K562 (cell line): ENCODE data around the gene PRR5. TPM values are rescaled to one million over a fixed set of nuclear protein-coding genes. Genes with fewer than 3 reads are reported as not detected.

Experiments
- ATAC-seq: fragments of 200-7000 bp; cut with Tn5 transposase; 3 replicates; pipeline ENCODE4 v1.9.1; 2020; ENCODE audit warnings: moderate library complexity
- BruUV-seq: library from RNA; stranded (reverse); fragments of 400-500 nt; replicated peaks from 2 replicates; lab custom pipeline; 2021; lab: Mats Ljungman, UMichigan
- CTCF ChIA-PET: fragments of 300-600 bp; formaldehyde crosslinking; extraction: SDS; loops from one replicate; lab custom pipeline; 2021; ENCODE audit warnings: low intra/inter-chr PET ratio; lab: Yijun Ruan, JAX
- POLR2A ChIA-PET: fragments of 300-600, 350-650 bp; sonication (Branson Sonifier 250); formaldehyde crosslinking; extraction: SDS; loops from one replicate; lab custom pipeline; 2021; ENCODE audit warnings: antibody characterized with exemption, inconsistent platforms; lab: Yijun Ruan, JAX
- DNase-seq, 4 experiments: peaks; one replicate each; pipeline versions ENCODE4 v3.0.0 to v3.0.0-alpha.2; 2011 to 2018; ENCODE audit warnings: low spot score in 3 of 4, mixed read lengths in 3 of 4; ENCODE audit errors: extremely low read depth in 1 of 4
- FAIRE-seq: peaks from 2 replicates; lab custom pipeline; 2011; peaks lifted over from hg19 to GRCh38; lab: Jason Lieb, UNC
- H2AFZ ChIP-seq: 2 replicates; pipeline ENCODE4 v1.6.0; 2011; ENCODE audit warnings: low read depth, low read length, control low read depth, inconsistent platforms
- H3K27ac ChIP-seq: fragments of 200-600 bp; 3 replicates; pipeline ENCODE4 v1.8.0; 2011; ENCODE audit warnings: low read depth, mild to moderate bottlenecking, control low read depth, inconsistent platforms, low read length, moderate library complexity, mixed read lengths; ENCODE audit errors: extremely low read depth
- H3K27me3 ChIP-seq, 2 experiments: fragments of 300-600 bp in 1 of 2; 2 replicates in 1 of 2; 3 replicates in 1 of 2; pipeline versions ENCODE4 v1.6.0 to v1.8.0; 2011; ENCODE audit warnings: inconsistent platforms in 2 of 2, low read length in 2 of 2, mild to moderate bottlenecking in 1 of 2, mixed read lengths in 1 of 2, moderate library complexity in 1 of 2; ENCODE audit not compliant: control insufficient read depth in 2 of 2, insufficient read depth in 2 of 2
- H3K36me3 ChIP-seq: fragments of 300-600 bp; 3 replicates; pipeline ENCODE4 v1.8.0; 2011; ENCODE audit warnings: mild to moderate bottlenecking, low read length, inconsistent platforms; ENCODE audit not compliant: control insufficient read depth, insufficient read depth
- H3K4me1 ChIP-seq, 2 experiments: fragments of 200-600 bp in 1 of 2; replicated peaks in 1 of 2; 2 replicates in 1 of 2; 3 replicates in 1 of 2; pipeline versions ENCODE4 v1.5.1 to v1.8.0; 2011; ENCODE audit warnings: inconsistent platforms in 2 of 2, low read length in 2 of 2, mild to moderate bottlenecking in 1 of 2, mixed read lengths in 1 of 2, moderate library complexity in 1 of 2; ENCODE audit not compliant: control insufficient read depth in 2 of 2, insufficient read depth in 2 of 2
- H3K4me2 ChIP-seq: 2 replicates; pipeline ENCODE4 v1.6.1; 2011; ENCODE audit warnings: low read length, control low read depth, inconsistent platforms, mixed read lengths; ENCODE audit not compliant: insufficient read depth
- H3K4me3 ChIP-seq: fragments of 200-600 bp; sonication (generic), shearing (Covaris generic); 2 replicates; pipeline ENCODE4 v1.5.1; 2016; ENCODE audit warnings: control low read depth, inconsistent platforms
- H3K79me2 ChIP-seq: fragments of 200-600 bp; 3 replicates; pipeline ENCODE4 v1.8.0; 2011; ENCODE audit warnings: low read length, inconsistent platforms; ENCODE audit not compliant: control insufficient read depth, insufficient read depth
- H3K9ac ChIP-seq, 2 experiments: 2 replicates each; pipeline versions ENCODE4 v1.6.0 to v1.6.1; 2011; ENCODE audit warnings: low read depth in 2 of 2, low read length in 2 of 2, control low read depth in 1 of 2, inconsistent platforms in 1 of 2, mild to moderate bottlenecking in 1 of 2, mixed read lengths in 1 of 2; ENCODE audit not compliant: insufficient read depth in 1 of 2
- H3K9me1 ChIP-seq: one replicate; pipeline ENCODE4 v1.6.0; 2011; ENCODE audit warnings: inconsistent platforms, mild to moderate bottlenecking, low read length, moderate library complexity; ENCODE audit not compliant: control insufficient read depth, insufficient read depth
- H3K9me3 ChIP-seq: replicated peaks from 2 replicates; pipeline ENCODE4 v1.5.1; 2011; ENCODE audit warnings: low read depth, low read length, inconsistent platforms; ENCODE audit not compliant: control insufficient read depth, insufficient read depth
- H4K20me1 ChIP-seq: replicated peaks from 2 replicates; pipeline ENCODE4 v1.6.1; 2011; ENCODE audit warnings: low read length, inconsistent platforms, mixed read lengths; ENCODE audit not compliant: control insufficient read depth, insufficient read depth
- BCL6 ChIP-seq: fragments of 250-450 bp; sonication (Bioruptor Pico); IDR thresholded peaks from 2 replicates; pipeline ENCODE4 v1.4.0; 2020
- CEBPG ChIP-seq, 3 experiments: fragments of 200-800 bp in 1 of 3; sonication (Bioruptor generic) in 1 of 3; sonication (generic) in 1 of 3; formaldehyde crosslinking in 1 of 3; IDR thresholded peaks in 2 of 3; conservative IDR thresholded peaks in 1 of 3; 2 replicates each; pipeline versions ENCODE4 v1.6.1 to v1.8.0; 2016 to 2022; ENCODE audit warnings: missing compliant biosample characterization in 2 of 3, missing genetic modification characterization in 2 of 3, mild to moderate bottlenecking in 1 of 3, missing genetic modification reagents in 1 of 3
- GTF2E2 ChIP-seq: fragments of 200-800 bp; sonication (Bioruptor generic); IDR thresholded peaks from 2 replicates; pipeline ENCODE4 v1.6.1; 2016; ENCODE audit warnings: missing genetic modification characterization, missing compliant biosample characterization
- HDGF ChIP-seq: fragments of 450-650 bp; IDR thresholded peaks from 2 replicates; pipeline ENCODE4 v1.6.1; 2016
- KLF10 ChIP-seq: fragments of 250-450 bp; sonication (Bioruptor Pico); IDR thresholded peaks from 2 replicates; pipeline ENCODE4 v1.6.1; 2021; ENCODE audit warnings: matching md5 sums
- MTA1 ChIP-seq: fragments of 450-650 bp; IDR thresholded peaks from 2 replicates; pipeline ENCODE4 v1.6.1; 2017; ENCODE audit warnings: borderline replicate concordance
- POLR2B ChIP-seq: fragments of 450-650 bp; IDR thresholded peaks from 2 replicates; pipeline ENCODE4 v1.6.1; 2018; ENCODE audit warnings: low read depth; ENCODE audit not compliant: partially characterized antibody
- RB1 ChIP-seq: fragments of 450-650 bp; IDR thresholded peaks from 2 replicates; pipeline ENCODE4 v1.6.1; 2017; ENCODE audit warnings: low read depth, mild to moderate bottlenecking
- RFX5 ChIP-seq: IDR thresholded peaks from 2 replicates; pipeline ENCODE4 v1.6.1; 2011; ENCODE audit warnings: low read depth, mild to moderate bottlenecking, improper control_type of control experiment, low read length
- WGBS: fragments of 100-300 bp; shearing (Covaris generic); methylation state at CpG from one replicate; pipeline ENCODE4 v1.1.6; 2016; ENCODE audit warnings: low coverage, mixed read lengths; ENCODE audit not compliant: insufficient coverage; ENCODE audit errors: missing lambda C conversion rate; 5-methylcytosine and 5-hydroxymethylcytosine counted together
- in situ Hi-C: fragments of 300-500 bp; cut with MboI; formaldehyde crosslinking; loops from 4 replicates; pipeline ENCODE4 v1.15.0; 2018; ENCODE audit warnings: inconsistent platforms, mixed read lengths
- intact Hi-C: fragments of 100-400 bp; cut with micrococcal nuclease; formaldehyde crosslinking; loops from 2 replicates; pipeline ENCODE4 v1.14.2; 2022
- polyA plus RNA-seq, 8 experiments: library from polyadenylated mRNA; depleted of rRNA in 4 of 8; stranded (reverse) in 5 of 8; unstranded in 3 of 8; fragments of >200 nt; fragmentation: Nextera tagmentation in 2 of 8; fragmentation: Illumina TruSeq in 1 of 8; extraction: Ambion mirVana in 2 of 8; extraction: Trizol in 1 of 8; gene quantifications; 2 replicates each; pipeline versions ENCODE4 v1.2.1 to v1.2.3, GENCODE V29; 2011 to 2014; ENCODE audit warnings: inconsistent platforms in 1 of 8, missing spikeins in 1 of 8
- total RNA-seq, 7 experiments: library from RNA; depleted of rRNA in 6 of 7; stranded (reverse); fragments of >200 nt in 6 of 7; fragmentation: Illumina TruSeq in 2 of 7; extraction: Trizol in 2 of 7; gene quantifications; 2 replicates each; pipeline versions ENCODE4 v1.2.1 to v1.2.3, GENCODE V29; 2011 to 2021; ENCODE audit warnings: low replicate concordance in 1 of 7
- TF ChIP-seq, protein P1 (sequence below): sonication (generic); formaldehyde crosslinking; IDR thresholded peaks from 2 replicates; pipeline ENCODE4 v1.8.0; 2023; ENCODE audit warnings: missing genetic modification reagents, mild to moderate bottlenecking, borderline replicate concordance
- TF ChIP-seq, protein P2 (sequence below): IDR thresholded peaks from 3 replicates; pipeline ENCODE4 v1.6.1; 2011; ENCODE audit warnings: borderline replicate concordance, mild to moderate bottlenecking; ENCODE audit not compliant: insufficient read length, insufficient read depth
- TF ChIP-seq, protein P3 (sequence below): fragments of 450-650 bp; IDR thresholded peaks from 2 replicates; pipeline ENCODE4 v1.6.1; 2018; ENCODE audit warnings: mild to moderate bottlenecking, low read depth; ENCODE audit not compliant: partially characterized antibody
- TF ChIP-seq, protein P4 (sequence below): fragments of 450-650 bp; IDR thresholded peaks from 2 replicates; pipeline ENCODE4 v1.6.1; 2016; ENCODE audit warnings: low read depth, mild to moderate bottlenecking, moderate library complexity

The PRR5 gene
- total and polyA plus RNA-seq, 9 of the 15 experiments (the other 6 are each of a cell fraction or from before 2014, with no cell fraction given): 0.13 to 21.0 (median 7.5) TPM

DNA sequence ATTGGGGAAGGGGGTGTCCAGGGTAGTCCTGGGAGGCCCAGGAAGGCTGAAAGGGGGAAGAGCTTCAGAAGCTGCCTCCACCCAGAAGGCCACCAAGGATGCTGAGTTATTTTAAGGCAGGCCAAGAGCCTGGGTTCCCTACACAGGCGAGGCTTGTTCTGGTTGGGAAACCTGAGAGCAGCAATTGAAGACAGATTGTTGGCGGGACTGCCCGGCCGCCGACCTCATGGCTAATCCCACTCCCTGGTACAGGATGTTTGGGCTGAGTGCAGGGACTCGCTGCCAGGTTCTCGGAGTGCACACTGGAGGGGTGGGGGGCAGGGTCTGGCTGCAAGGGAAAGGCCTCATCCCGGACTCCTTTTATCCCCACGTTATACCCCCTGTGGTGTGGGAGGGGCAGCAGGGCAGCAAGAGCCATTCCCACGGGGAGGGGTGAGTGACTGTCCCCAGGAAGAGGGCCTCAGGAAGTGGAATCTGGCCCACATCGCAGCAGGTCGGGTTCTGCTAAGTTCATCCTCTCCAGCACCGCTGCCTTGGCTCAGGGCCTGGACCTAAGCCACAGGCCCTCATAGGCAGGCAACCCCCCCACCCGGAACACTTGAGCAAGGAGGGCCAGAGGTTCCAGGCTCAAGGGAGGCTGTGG, 43.6 kb upstream of the PRR5 start:
- no peak for FAIRE-seq
- intact Hi-C loops: no loop called here
- H4K20me1 ChIP-seq: no peaks in the 10 kb centered on the region
- no peaks in the 10 kb centered on the region for H3K9me1 ChIP-seq
- H3K27ac ChIP-seq: no peak overlapping the region
- CTCF ChIA-PET: no interaction called here
- DNase-seq: no peak
- no peak overlapping the region for H3K9ac ChIP-seq
- H3K79me2 ChIP-seq: no peaks in the 10 kb centered on the region
- WGBS: 0% methylated on average over 7 of the region's 14 CpGs
- no peak overlapping the region for H3K4me3 ChIP-seq
- H3K36me3 ChIP-seq: no peaks in the 10 kb centered on the region
- H2AFZ ChIP-seq: no peak overlapping the region
- no peak overlapping the region for H3K4me2 ChIP-seq
- in situ Hi-C loops: no loop called here
- no TSS peak for BruUV-seq
- H3K4me1 ChIP-seq: no peaks in the 10 kb centered on the region; a peak in 1 of 5 replicates
- POLR2A ChIA-PET: interaction anchor here (0.6 to 0.7 kb wide), 3 partner anchors 15 to 986 kb away, joined by 3 to 4 read pairs (median 4); no protein-coding TSS in a partner anchor
- ATAC-seq: no peak
- no peaks in the 10 kb centered on the region for H3K9me3 ChIP-seq
- H3K27me3 ChIP-seq: peaks cover 3 to 32% of the 10 kb centered on the region in 2 experiments; a peak in 3 of 5 replicates
- no peak for TF ChIP-seq KLF10 (CRISPR knock-in tag)
- TF ChIP-seq HDGF: no peak
- TF ChIP-seq, protein P1, sequence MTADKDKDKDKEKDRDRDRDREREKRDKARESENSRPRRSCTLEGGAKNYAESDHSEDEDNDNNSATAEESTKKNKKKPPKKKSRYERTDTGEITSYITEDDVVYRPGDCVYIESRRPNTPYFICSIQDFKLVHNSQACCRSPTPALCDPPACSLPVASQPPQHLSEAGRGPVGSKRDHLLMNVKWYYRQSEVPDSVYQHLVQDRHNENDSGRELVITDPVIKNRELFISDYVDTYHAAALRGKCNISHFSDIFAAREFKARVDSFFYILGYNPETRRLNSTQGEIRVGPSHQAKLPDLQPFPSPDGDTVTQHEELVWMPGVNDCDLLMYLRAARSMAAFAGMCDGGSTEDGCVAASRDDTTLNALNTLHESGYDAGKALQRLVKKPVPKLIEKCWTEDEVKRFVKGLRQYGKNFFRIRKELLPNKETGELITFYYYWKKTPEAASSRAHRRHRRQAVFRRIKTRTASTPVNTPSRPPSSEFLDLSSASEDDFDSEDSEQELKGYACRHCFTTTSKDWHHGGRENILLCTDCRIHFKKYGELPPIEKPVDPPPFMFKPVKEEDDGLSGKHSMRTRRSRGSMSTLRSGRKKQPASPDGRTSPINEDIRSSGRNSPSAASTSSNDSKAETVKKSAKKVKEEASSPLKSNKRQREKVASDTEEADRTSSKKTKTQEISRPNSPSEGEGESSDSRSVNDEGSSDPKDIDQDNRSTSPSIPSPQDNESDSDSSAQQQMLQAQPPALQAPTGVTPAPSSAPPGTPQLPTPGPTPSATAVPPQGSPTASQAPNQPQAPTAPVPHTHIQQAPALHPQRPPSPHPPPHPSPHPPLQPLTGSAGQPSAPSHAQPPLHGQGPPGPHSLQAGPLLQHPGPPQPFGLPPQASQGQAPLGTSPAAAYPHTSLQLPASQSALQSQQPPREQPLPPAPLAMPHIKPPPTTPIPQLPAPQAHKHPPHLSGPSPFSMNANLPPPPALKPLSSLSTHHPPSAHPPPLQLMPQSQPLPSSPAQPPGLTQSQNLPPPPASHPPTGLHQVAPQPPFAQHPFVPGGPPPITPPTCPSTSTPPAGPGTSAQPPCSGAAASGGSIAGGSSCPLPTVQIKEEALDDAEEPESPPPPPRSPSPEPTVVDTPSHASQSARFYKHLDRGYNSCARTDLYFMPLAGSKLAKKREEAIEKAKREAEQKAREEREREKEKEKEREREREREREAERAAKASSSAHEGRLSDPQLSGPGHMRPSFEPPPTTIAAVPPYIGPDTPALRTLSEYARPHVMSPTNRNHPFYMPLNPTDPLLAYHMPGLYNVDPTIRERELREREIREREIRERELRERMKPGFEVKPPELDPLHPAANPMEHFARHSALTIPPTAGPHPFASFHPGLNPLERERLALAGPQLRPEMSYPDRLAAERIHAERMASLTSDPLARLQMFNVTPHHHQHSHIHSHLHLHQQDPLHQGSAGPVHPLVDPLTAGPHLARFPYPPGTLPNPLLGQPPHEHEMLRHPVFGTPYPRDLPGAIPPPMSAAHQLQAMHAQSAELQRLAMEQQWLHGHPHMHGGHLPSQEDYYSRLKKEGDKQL (CRISPR knock-in tag): no peak
- TF ChIP-seq CEBPG (CRISPR knock-in tag; IDR thresholded peaks at IDR 0.05): no peak
- TF ChIP-seq CEBPG (tag; conservative IDR thresholded peaks at IDR 0.05 in 1 of 2, IDR thresholded peaks at IDR 0.05 in 1 of 2): no peak
- TF ChIP-seq, protein P2, sequence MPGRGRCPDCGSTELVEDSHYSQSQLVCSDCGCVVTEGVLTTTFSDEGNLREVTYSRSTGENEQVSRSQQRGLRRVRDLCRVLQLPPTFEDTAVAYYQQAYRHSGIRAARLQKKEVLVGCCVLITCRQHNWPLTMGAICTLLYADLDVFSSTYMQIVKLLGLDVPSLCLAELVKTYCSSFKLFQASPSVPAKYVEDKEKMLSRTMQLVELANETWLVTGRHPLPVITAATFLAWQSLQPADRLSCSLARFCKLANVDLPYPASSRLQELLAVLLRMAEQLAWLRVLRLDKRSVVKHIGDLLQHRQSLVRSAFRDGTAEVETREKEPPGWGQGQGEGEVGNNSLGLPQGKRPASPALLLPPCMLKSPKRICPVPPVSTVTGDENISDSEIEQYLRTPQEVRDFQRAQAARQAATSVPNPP: no peak
- TF ChIP-seq, protein P3, sequence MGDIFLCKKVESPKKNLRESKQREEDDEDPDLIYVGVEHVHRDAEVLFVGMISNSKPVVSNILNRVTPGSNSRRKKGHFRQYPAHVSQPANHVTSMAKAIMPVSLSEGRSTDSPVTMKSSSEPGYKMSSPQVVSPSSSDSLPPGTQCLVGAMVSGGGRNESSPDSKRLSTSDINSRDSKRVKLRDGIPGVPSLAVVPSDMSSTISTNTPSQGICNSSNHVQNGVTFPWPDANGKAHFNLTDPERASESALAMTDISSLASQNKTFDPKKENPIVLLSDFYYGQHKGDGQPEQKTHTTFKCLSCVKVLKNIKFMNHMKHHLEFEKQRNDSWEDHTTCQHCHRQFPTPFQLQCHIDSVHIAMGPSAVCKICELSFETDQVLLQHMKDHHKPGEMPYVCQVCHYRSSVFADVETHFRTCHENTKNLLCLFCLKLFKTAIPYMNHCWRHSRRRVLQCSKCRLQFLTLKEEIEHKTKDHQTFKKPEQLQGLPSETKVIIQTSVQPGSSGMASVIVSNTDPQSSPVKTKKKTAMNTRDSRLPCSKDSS: no peak
- TF ChIP-seq, protein P4, sequence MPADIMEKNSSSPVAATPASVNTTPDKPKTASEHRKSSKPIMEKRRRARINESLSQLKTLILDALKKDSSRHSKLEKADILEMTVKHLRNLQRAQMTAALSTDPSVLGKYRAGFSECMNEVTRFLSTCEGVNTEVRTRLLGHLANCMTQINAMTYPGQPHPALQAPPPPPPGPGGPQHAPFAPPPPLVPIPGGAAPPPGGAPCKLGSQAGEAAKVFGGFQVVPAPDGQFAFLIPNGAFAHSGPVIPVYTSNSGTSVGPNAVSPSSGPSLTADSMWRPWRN: no peak
- TF ChIP-seq RFX5: no peak
- no peak for TF ChIP-seq GTF2E2 (tag)
- no peak for TF ChIP-seq POLR2B
- no peak for TF ChIP-seq RB1
- no peak for TF ChIP-seq MTA1
- TF ChIP-seq BCL6 (CRISPR knock-in tag): no peak
